Measurements from ENCODE around the gene NCAM2. TPM values are rescaled to one million over a fixed set of nuclear protein-coding genes. Genes with fewer than 3 reads are reported as not detected.

Gene NCAM2
- polyA plus RNA-seq, 4 donors, result 0.65 to 1.7 TPM; not detected in 2

DNA sequence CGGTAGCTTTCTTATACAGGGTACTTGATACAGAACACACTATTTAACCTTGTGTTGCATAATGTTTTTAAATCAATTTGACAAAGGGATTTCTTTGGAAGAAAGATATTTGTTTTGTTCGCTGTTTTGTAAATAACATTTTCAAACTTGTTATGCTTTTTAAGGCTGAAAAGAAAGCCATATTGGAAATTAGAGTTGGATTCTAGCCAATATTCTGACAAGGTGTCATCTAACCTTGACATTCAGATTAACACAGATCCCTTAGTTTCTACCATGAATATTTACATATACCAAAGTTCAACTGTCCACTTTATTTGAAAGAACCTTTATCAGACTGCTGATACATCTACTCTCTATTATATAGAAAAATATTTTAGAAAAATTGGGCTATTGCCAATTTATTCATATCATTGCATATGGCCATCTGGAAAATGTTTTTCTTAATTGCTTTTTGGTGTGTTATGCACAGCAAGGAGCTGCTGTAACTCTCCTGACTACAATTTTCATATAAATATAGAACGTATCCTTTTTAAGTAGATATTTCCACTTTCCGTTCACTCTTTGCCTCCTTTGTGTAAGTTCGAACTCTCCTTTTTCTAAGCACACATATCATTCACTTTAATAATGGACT, 206.3 kb downstream of the NCAM2 start:
- H3K27ac ChIP-seq (ENCODE audit: low read depth in 1 of 3, low read length in 2 of 3), result no peak overlapping the region
- no peak overlapping the region for H3K4me3 ChIP-seq (ENCODE audit: low read depth in 1 of 3, low read length in 3 of 3)
- no peaks in the 10 kb centered on the region for H3K4me1 ChIP-seq (ENCODE audit: control insufficient read depth in 3 of 3, insufficient read depth in 2 of 3, low read depth in 1 of 3, low read length in 2 of 3)
- peaks cover 0 to 1% of the 10 kb centered on the region in 2 donors for H3K9me3 ChIP-seq (ENCODE audit: control insufficient read depth in 2 of 2, insufficient read depth in 1 of 2, low read depth in 1 of 2, low read length in 1 of 2)
- H3K36me3 ChIP-seq (ENCODE audit: control insufficient read depth in 3 of 3, insufficient read depth in 2 of 3, low read depth in 1 of 3, low read length in 3 of 3), result no peaks in the 10 kb centered on the region
- no peak for FAIRE-seq
- 73 to 87% (median 79%) methylated on average over 5 of the region's 5 CpGs for WGBS, 3 donors
- no peak for DNase-seq
- no peaks in the 10 kb centered on the region for H3K27me3 ChIP-seq (ENCODE audit: control insufficient read depth in 3 of 3, insufficient read depth in 3 of 3, low read length in 3 of 3)

DNA sequence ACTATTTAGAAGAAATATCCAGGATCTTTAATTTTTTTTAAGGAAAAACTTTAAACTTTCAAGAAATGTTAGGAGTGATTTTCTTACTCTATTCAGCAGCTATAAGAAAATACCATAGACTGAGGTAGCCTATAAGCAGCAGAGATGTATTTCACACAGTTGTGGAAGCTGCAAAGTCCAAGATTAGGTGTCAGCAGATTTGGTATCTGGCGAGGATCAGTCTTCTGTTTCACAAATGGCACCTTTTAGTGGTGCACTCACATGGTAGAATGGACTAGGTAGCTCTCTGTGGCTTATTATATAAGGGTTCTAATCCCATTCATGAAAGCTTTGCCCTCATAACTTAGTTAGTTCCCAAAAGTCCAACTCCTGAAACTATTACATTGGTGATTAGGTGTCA, 207.4 kb downstream of the NCAM2 start:
- H3K27ac ChIP-seq (ENCODE audit: low read depth in 1 of 3, low read length in 2 of 3), result no peak overlapping the region
- H3K9me3 ChIP-seq (ENCODE audit: control insufficient read depth in 2 of 2, insufficient read depth in 1 of 2, low read depth in 1 of 2, low read length in 1 of 2), result peaks cover 0 to 1% of the 10 kb centered on the region in 2 donors
- no peaks in the 10 kb centered on the region for H3K27me3 ChIP-seq (ENCODE audit: control insufficient read depth in 3 of 3, insufficient read depth in 3 of 3, low read length in 3 of 3)
- FAIRE-seq (no peak), DNase-seq (no peak)
- H3K36me3 ChIP-seq (ENCODE audit: control insufficient read depth in 3 of 3, insufficient read depth in 2 of 3, low read depth in 1 of 3, low read length in 3 of 3), result no peaks in the 10 kb centered on the region
- H3K4me1 ChIP-seq (ENCODE audit: control insufficient read depth in 3 of 3, insufficient read depth in 2 of 3, low read depth in 1 of 3, low read length in 2 of 3), result no peaks in the 10 kb centered on the region
- H3K4me3 ChIP-seq (ENCODE audit: low read depth in 1 of 3, low read length in 3 of 3), result no peak overlapping the region
- WGBS, 3 donors, result 13 to 72% (median 31%) methylated on average over 1 of the region's 1 CpG

DNA sequence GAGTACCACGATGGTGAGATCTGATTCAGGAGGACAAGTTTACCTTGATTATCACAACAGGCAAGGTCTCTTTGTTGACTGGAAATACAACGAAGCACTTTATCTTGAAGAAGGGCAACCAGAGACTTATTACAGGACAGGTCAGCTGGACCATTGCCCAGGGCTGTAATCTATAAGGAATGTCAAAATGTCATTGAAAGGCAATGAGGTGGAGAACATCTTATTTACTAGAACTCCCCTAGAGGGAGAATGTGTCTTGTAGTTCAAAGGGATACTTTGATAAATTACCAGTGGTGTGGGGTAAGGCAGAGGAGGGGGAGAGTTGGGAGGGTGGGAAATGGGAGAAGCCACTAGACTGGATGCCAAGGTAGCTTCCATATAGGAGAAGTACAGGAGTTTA, 212.3 kb downstream of the NCAM2 start:
- no peak for FAIRE-seq
- H3K9me3 ChIP-seq (ENCODE audit: control insufficient read depth in 2 of 2, insufficient read depth in 1 of 2, low read depth in 1 of 2, low read length in 1 of 2), result no peaks in the 10 kb centered on the region

DNA sequence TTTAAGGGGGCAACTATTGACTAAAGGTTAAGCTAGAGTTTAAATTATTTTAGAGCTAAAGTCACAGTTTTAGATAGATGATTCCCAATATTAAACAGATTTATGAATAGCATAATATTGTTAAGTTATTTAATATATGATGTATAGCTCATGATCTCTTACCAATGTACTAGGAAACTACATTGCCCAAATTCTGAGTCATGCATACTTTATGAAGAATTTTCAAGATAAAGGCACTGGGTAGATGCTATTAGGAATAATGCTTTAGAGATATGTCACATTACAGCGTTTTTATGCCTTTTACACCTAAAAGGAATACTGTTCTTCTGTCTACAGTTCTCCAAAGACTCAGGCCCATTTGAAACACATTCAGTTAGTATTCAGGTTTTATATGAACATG, 215.1 kb downstream of the NCAM2 start:
- no peak for FAIRE-seq

More for the DNA sequence above, 212.3 kb downstream of the NCAM2 start:
- no peak overlapping the region for H3K4me3 ChIP-seq (ENCODE audit: low read depth in 1 of 3, low read length in 3 of 3)
- no peaks in the 10 kb centered on the region for H3K4me1 ChIP-seq (ENCODE audit: control insufficient read depth in 3 of 3, insufficient read depth in 2 of 3, low read depth in 1 of 3, low read length in 2 of 3)
- no peaks in the 10 kb centered on the region for H3K36me3 ChIP-seq (ENCODE audit: control insufficient read depth in 3 of 3, insufficient read depth in 2 of 3, low read depth in 1 of 3, low read length in 3 of 3)
- 39 to 67% (median 48%) methylated on average over 2 of the region's 2 CpGs for WGBS, 3 donors
- no peak for DNase-seq
- H3K27ac ChIP-seq (ENCODE audit: low read depth in 1 of 3, low read length in 2 of 3), result no peak overlapping the region
- no peaks in the 10 kb centered on the region for H3K27me3 ChIP-seq (ENCODE audit: control insufficient read depth in 3 of 3, insufficient read depth in 3 of 3, low read length in 3 of 3)

GRCh38 chr21:21216047-21216446, 217.8 kb downstream of the NCAM2 start:
- DNase-seq (no peak), FAIRE-seq (no peak)
- Histone ChIP-seq H3K27ac (ENCODE audit: low read depth in 1 of 3, low read length in 2 of 3) (no peak overlapping the region), H3K4me3 (ENCODE audit: low read depth in 1 of 3, low read length in 3 of 3) (no peak overlapping the region), H3K27me3 (ENCODE audit: control insufficient read depth in 3 of 3, insufficient read depth in 3 of 3, low read length in 3 of 3) (no peaks in the 10 kb centered on the region), H3K9me3 (ENCODE audit: control insufficient read depth in 2 of 2, insufficient read depth in 1 of 2, low read depth in 1 of 2, low read length in 1 of 2) (peaks cover 0 to 2% of the 10 kb centered on the region in 2 donors), H3K4me1 (ENCODE audit: control insufficient read depth in 3 of 3, insufficient read depth in 2 of 3, low read depth in 1 of 3, low read length in 2 of 3) (no peaks in the 10 kb centered on the region), H3K36me3 (ENCODE audit: control insufficient read depth in 3 of 3, insufficient read depth in 2 of 3, low read depth in 1 of 3, low read length in 3 of 3) (no peaks in the 10 kb centered on the region)
- 51 to 60% (median 53%) methylated on average over 2 of the region's 2 CpGs for WGBS, 3 donors

More for the DNA sequence above, 215.1 kb downstream of the NCAM2 start:
- no peaks in the 10 kb centered on the region for H3K9me3 ChIP-seq (ENCODE audit: control insufficient read depth in 2 of 2, insufficient read depth in 1 of 2, low read depth in 1 of 2, low read length in 1 of 2)
- H3K36me3 ChIP-seq (ENCODE audit: control insufficient read depth in 3 of 3, insufficient read depth in 2 of 3, low read depth in 1 of 3, low read length in 3 of 3), result no peaks in the 10 kb centered on the region
- H3K27ac ChIP-seq (ENCODE audit: low read depth in 1 of 3, low read length in 2 of 3), result no peak overlapping the region
- DNase-seq, result no peak
- no peaks in the 10 kb centered on the region for H3K27me3 ChIP-seq (ENCODE audit: control insufficient read depth in 3 of 3, insufficient read depth in 3 of 3, low read length in 3 of 3)
- H3K4me1 ChIP-seq (ENCODE audit: control insufficient read depth in 3 of 3, insufficient read depth in 2 of 3, low read depth in 1 of 3, low read length in 2 of 3), result no peaks in the 10 kb centered on the region
- no peak overlapping the region for H3K4me3 ChIP-seq (ENCODE audit: low read depth in 1 of 3, low read length in 3 of 3)
- WGBS, 3 donors, result 44 to 53% (median 52%) methylated on average over 1 of the region's 1 CpG

GRCh38 chr21:21226472-21226871, 228.3 kb downstream of the NCAM2 start:
- 58 to 79% (median 62%) methylated on average over 1 of the region's 1 CpG for WGBS, 3 donors

DNA sequence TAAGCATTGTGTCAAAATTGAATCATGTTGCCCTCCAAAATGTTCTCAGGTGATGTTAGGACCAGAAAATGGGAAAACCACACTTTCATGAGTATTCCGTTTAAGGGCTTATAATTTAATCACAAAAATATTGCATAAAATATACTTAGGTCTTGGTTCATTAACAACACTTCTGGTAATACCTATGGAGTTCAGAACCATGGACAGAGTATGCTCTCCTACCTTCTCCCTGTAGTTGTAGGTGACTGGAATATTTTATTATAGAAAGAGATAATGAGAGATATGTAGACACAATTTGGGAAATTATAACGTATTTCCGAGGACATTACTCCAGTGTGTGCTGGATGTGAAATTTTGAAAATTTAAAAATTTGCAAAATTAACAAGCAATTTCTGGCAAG, 232.5 kb downstream of the NCAM2 start:
- no peak overlapping the region for H3K27ac ChIP-seq (ENCODE audit: low read depth in 1 of 3, low read length in 2 of 3)
- H3K27me3 ChIP-seq (ENCODE audit: control insufficient read depth in 3 of 3, insufficient read depth in 3 of 3, low read length in 3 of 3), result no peaks in the 10 kb centered on the region
- H3K9me3 ChIP-seq (ENCODE audit: control insufficient read depth in 2 of 2, insufficient read depth in 1 of 2, low read depth in 1 of 2, low read length in 1 of 2), result no peaks in the 10 kb centered on the region
- FAIRE-seq (no peak), DNase-seq (no peak)
- 41 to 57% (median 47%) methylated on average over 3 of the region's 3 CpGs for WGBS, 3 donors
- H3K36me3 ChIP-seq (ENCODE audit: control insufficient read depth in 3 of 3, insufficient read depth in 2 of 3, low read depth in 1 of 3, low read length in 3 of 3), result no peaks in the 10 kb centered on the region
- H3K4me3 ChIP-seq (ENCODE audit: low read depth in 1 of 3, low read length in 3 of 3), result no peak overlapping the region
- H3K4me1 ChIP-seq (ENCODE audit: control insufficient read depth in 3 of 3, insufficient read depth in 2 of 3, low read depth in 1 of 3, low read length in 2 of 3), result no peaks in the 10 kb centered on the region

More at GRCh38 chr21:21226472-21226871, 228.3 kb downstream of the NCAM2 start:
- FAIRE-seq (no peak), DNase-seq (no peak)
- no peak overlapping the region for H3K4me3 ChIP-seq (ENCODE audit: low read depth in 1 of 3, low read length in 3 of 3)
- H3K36me3 ChIP-seq (ENCODE audit: control insufficient read depth in 3 of 3, insufficient read depth in 2 of 3, low read depth in 1 of 3, low read length in 3 of 3), result no peaks in the 10 kb centered on the region
- peaks cover 0 to 3% of the 10 kb centered on the region in 2 donors for H3K9me3 ChIP-seq (ENCODE audit: control insufficient read depth in 2 of 2, insufficient read depth in 1 of 2, low read depth in 1 of 2, low read length in 1 of 2)
- no peaks in the 10 kb centered on the region for H3K4me1 ChIP-seq (ENCODE audit: control insufficient read depth in 3 of 3, insufficient read depth in 2 of 3, low read depth in 1 of 3, low read length in 2 of 3)
- H3K27me3 ChIP-seq (ENCODE audit: control insufficient read depth in 3 of 3, insufficient read depth in 3 of 3, low read length in 3 of 3), result no peaks in the 10 kb centered on the region
- H3K27ac ChIP-seq (ENCODE audit: low read depth in 1 of 3, low read length in 2 of 3), result no peak overlapping the region

DNA sequence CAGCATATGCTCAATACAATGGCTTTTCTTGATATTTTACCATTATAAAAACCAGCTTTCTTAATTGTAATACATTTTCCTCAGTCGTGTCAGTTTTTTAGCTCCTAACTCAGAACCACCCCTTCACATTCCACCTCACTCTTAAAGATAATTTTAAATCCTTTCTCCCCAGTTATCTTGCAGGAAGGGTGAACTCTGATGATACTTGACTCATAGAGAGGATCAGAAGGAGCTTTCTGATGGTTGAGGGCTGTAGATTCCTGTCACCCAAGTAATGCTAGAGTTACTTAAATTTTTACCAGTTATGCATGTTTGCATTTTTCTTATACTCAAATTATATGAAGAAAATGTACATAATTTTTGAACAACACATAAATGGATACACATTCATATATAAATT, 233.7 kb downstream of the NCAM2 start:
- WGBS, 3 donors, result 19 to 43% (median 32%) methylated on average over 1 of the region's 1 CpG
- no peaks in the 10 kb centered on the region for H3K9me3 ChIP-seq (ENCODE audit: control insufficient read depth in 2 of 2, insufficient read depth in 1 of 2, low read depth in 1 of 2, low read length in 1 of 2)
- no peak overlapping the region for H3K4me3 ChIP-seq (ENCODE audit: low read depth in 1 of 3, low read length in 3 of 3)
- no peaks in the 10 kb centered on the region for H3K27me3 ChIP-seq (ENCODE audit: control insufficient read depth in 3 of 3, insufficient read depth in 3 of 3, low read length in 3 of 3)
- DNase-seq (no peak), FAIRE-seq (no peak)
- H3K27ac ChIP-seq (ENCODE audit: low read depth in 1 of 3, low read length in 2 of 3), result no peak overlapping the region
- H3K4me1 ChIP-seq (ENCODE audit: control insufficient read depth in 3 of 3, insufficient read depth in 2 of 3, low read depth in 1 of 3, low read length in 2 of 3), result no peaks in the 10 kb centered on the region
- no peaks in the 10 kb centered on the region for H3K36me3 ChIP-seq (ENCODE audit: control insufficient read depth in 3 of 3, insufficient read depth in 2 of 3, low read depth in 1 of 3, low read length in 3 of 3)

DNA sequence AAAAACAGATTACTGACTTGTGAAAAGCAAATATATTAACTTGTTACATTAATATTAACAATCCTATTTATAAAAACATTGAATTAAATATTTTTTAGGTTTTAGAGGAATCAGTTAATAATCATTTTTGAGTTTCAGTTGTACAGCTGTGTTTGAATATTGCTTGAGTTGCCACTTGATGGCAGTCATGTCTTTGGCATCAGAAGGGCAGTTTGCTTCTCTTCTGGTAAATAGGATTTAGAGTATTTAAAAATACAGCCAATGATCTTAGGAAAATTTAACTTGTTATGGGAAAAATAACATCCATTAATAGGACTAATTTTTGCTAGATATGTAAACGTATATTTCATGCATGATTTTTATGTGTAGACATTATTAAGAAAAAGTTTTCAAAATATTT, 234.1 kb downstream of the NCAM2 start:
- no peak for DNase-seq
- no peak for FAIRE-seq
- H3K9me3 ChIP-seq (ENCODE audit: control insufficient read depth in 2 of 2, insufficient read depth in 1 of 2, low read depth in 1 of 2, low read length in 1 of 2), result no peaks in the 10 kb centered on the region
- no peak overlapping the region for H3K27ac ChIP-seq (ENCODE audit: low read depth in 1 of 3, low read length in 2 of 3)
- 5 to 10% (median 8%) methylated on average over 1 of the region's 1 CpG for WGBS, 3 donors
- H3K4me3 ChIP-seq (ENCODE audit: low read depth in 1 of 3, low read length in 3 of 3), result no peak overlapping the region
- no peaks in the 10 kb centered on the region for H3K27me3 ChIP-seq (ENCODE audit: control insufficient read depth in 3 of 3, insufficient read depth in 3 of 3, low read length in 3 of 3)
- no peaks in the 10 kb centered on the region for H3K4me1 ChIP-seq (ENCODE audit: control insufficient read depth in 3 of 3, insufficient read depth in 2 of 3, low read depth in 1 of 3, low read length in 2 of 3)
- no peaks in the 10 kb centered on the region for H3K36me3 ChIP-seq (ENCODE audit: control insufficient read depth in 3 of 3, insufficient read depth in 2 of 3, low read depth in 1 of 3, low read length in 3 of 3)

Measured in small intestine (tissue), 7 donors.